Stimulated activated CD4-positive, alpha-beta T cell treated with anti-CD3 and anti-CD28 coated beads, Interleukin-4, amount 100 ng/mL, for 48 hours (primary cell): ENCODE data around the gene RETN.
A peak's percentile ranks its signal among the peaks of the same experiment; 100 is the strongest.

Experiments used
- DNase-seq, 2 donors: peaks; one replicate each; pipeline ENCODE4 v3.0.0-alpha.2; 2020; ENCODE audit warnings: low read depth in 2 of 2

RETN gene

DNA sequence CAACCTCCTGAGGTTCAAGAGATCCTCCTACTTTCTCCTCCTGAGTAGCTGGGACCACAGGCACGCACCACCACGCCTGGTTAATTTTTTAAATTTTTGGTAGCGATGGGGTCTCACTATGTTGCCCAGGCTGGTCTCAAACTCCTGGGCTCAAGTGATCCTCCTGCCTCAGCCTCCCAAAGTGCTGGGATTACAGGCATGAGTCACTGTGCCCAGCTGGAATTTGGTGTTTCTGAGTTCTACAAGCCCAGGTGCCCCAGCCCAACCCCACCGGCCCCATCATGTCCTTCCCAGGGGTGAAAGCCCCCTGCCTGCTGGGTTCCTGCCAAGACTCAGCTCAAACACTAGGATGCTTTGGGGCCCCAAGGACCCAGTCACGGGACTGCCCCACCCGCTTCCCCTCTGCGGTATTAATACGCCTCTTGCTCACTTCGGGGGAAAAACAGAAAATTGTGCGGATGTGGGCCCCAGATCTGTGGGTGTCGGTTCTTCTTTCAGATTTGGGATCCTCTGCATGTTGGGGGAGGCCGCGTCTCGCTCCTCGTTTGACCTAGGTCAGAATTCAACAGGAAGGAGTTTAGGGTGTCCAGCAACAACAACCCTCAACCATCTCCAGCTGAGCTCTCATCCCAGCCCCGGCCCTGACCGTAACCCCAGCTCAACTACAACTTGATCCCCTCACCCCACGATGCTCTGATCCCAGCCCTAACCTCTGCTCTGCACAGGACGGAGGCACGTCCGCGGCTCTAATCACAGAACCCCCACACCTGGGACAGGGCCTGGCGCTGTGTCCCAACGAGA is 36.7 kb downstream of the RETN start:
- peak; percentile 61 to 68 for DNase-seq

DNA sequence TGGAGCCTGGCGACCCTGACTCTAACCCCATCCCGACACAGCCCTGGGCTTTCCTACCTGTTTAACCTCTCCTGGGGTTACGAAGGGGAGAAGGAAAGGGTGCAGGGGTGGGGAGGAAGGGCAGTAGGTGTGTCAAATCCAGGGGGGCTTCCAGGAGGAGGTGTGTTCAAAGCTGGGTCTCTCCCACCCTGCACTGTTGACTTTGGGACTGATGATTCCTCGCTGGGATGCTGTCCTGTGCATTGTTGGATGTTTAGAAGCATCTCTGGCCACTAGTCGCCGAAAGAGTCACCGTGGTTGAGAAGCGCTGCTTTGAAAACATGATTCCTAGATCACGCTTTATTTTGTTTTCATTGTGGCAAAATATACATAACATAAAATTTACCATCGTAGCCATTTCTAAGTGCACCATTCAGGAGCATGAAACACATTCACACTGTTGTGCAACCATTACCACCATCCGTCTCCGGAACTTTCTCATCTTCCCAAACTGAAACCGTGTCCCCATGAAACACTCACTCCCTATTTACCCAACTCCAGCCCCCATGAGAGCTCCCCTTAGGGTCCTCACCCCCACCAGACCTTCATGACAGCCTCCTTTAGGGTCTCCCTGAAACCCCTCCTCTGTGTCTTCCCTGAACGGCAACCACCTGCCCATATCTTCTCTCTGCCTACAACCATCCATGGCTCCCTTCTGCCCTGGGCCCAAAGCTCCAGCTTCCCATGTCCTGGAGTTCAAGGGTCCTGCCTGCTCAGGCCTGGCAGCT is 37.5 kb downstream of the RETN start:
- DNase-seq, result no peak

DNA sequence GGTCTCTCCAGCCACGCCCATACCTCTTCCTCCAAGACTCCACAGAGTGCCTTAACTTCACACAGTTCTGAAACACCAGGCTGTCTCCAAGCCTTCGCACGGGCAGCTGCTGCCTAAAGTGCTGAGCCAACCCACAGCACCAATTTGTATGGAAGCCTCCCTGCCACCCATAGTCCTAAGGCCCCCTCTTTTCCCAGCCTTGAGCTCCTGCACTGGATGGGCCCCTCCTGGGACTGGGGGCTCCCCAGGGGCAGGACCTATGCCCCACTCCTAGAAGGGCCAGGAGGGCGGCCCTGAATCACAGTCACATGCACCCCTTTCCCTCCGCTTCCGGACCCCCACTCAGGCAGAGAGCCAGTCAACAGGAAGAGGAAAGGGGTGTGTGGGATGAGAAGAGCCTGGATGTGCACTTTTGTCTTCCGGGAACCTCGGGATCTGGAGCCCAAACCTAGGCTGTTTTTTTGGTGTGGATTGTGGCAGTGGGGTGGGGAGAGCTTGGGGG is 38.2 kb downstream of the RETN start:
- no peak for DNase-seq

DNA sequence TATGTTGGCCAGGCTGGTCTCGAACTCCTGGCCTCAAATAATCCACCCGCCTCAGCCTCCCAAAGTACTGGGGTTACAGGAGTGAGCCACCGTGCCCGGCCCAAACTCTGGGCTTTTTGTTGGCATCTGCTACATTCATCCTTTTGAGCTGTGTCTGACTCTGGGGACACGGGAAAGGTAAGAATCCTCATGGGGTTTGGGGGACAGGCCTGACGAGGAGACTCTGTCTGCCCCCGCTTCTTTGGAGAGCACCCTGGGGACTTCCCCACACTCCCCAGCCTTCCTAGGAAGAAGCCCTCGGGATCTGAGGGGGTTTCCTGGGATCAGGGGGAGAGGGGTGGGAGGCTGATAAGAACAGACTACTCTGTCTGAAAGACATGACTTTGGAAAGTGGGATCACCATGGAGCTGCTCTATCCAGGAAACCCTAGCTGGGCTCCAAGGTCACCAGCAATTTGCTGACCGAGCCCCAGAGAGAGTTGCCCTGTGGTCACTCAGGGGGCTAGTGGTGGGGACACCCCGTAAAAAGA is 41.1 kb downstream of the RETN start:
- no peak for DNase-seq

DNA sequence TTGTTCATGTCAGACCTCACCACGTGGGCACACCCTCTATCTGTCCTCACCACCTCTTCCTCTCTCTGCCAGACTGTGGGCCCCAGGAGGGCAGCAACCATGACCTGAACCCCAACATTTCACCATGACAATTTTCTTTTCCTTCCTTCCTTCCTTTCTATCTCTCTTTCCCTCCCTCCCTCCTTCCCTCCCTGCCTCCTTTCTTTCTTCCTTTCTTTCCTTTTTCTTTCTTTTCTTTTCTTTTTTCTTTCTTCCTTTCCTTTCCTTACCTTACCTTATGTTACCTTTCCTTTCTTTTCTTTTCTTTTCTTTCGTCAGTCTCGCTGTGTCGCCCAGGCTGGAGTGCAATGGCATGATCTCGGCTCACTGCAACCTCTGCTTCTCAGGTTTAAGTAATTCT is 41.8 kb downstream of the RETN start:
- DNase-seq, result no peak

DNA sequence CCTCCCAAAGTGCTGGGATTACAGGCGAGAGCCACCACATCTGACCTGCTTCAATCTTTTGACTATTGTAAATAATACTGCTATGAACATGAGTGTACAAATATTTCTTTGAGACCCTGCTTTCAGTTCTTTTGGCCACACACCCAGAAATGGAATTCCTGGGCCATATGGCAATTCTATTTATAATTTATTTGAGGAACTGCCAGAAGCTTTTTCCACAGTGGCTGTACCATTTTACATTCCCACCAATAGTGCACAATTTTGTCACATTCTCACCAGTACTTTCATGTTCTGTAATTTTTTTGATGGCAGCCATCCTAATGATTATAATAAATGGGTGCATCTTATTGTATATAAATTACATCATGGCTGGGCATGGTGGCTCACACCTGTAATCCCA is 46.8 kb downstream of the RETN start:
- DNase-seq, result no peak

DNA sequence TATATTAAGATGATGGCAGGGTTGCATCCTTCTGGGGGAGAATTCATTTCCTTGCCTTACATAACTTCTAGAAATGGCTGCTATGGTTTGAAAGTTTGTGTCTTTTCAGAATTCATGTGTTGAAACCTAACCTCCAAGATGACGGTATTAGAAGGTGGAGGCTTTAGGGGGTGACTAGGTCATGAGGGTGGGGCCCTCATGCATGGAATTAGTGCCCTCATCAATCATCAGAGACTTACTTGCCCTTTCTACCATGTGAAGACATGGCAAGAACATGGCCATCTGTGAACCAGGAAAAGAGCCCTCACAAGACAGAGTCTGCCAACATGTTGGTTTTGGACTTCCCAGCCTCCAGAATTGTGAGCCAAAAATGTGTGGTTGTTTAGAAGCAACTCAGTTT is 47.9 kb downstream of the RETN start:
- DNase-seq, result no peak

DNA sequence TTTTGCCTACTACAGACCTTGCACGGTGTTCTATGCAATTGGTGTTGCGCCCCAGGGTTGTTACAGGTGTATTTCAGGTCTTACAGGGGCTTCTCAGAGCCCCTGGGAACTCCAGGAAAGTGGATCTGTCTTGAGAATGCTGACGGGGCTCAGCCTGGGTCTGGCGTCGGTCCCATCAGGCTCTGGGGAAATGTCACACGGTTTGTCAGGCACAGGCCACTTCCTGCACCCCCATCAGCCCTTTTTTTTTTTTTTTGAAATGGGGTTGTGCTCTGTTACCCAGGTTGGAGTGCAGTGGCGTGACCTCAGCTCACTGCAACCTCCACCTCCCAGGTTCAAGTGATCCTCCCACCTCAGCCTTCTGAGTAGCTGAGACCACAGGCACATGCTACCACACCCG is 49.8 kb downstream of the RETN start:
- DNase-seq, result no peak
